Heart left ventricle (tissue), 13 donors: ENCODE results near the gene SHISA5.

ENCODE experiments used
- POLR2A ChIP-seq, 2 donors: fragments of 450-650 bp; IDR thresholded peaks; one replicate each; pipeline ENCODE4 v1.6.1; 2017; ENCODE audit warnings: antibody characterized with exemption in 2 of 2, mild to moderate bottlenecking in 2 of 2, moderate library complexity in 2 of 2
- TF ChIP-seq, protein P1 (sequence below), 12 donors: fragments of 200-600 bp; sonication (generic) in 4 of 12; IDR thresholded peaks; one replicate each; pipeline versions ENCODE4 v1.5.0 to v1.8.0; 2018 to 2022; ENCODE audit warnings: antibody characterized with exemption in 12 of 12, mild to moderate bottlenecking in 5 of 12
- donor health status: ischemic (EF 13 %, LVEDD 7.1; RV severe dilation, severe dysfunction).
- donor health status: DM: no; HTN: yes; CAD: no.
- donor health status: DM: no; HTN: no; CAD: no.
- donor health status: ischemic (EF 25% LVEDD 6.9; RV normal size, moderate dysfunction).
- donor health status: ischemic (EF 25% LVEDD 5.7; RV mildly dilated, moderate dysfunction).
- donor health status: ischemic (EF 35%, LVEDD 5.7; RV mildly dilated, moderate dysfunction).
- donor health status: nonischemic (EF 11% LVEDD 7.7; RV severe dilation, severe dysfunction).
- donor health status: DM: yes; HTN: yes; CAD: no.
- donor health status: PGD.
- donor health status: ischemic (EF 29% LVEDD 5.4; RV normal size, mild dysfunction).
- donor health status: nonischemic (EF 23%, LVEDD 6.1; RV moderate dilation, normal function).

GRCh38 chr3:48467473-48468267 is 36.3 kb downstream of the SHISA5 start:
- TF ChIP-seq, protein P1, sequence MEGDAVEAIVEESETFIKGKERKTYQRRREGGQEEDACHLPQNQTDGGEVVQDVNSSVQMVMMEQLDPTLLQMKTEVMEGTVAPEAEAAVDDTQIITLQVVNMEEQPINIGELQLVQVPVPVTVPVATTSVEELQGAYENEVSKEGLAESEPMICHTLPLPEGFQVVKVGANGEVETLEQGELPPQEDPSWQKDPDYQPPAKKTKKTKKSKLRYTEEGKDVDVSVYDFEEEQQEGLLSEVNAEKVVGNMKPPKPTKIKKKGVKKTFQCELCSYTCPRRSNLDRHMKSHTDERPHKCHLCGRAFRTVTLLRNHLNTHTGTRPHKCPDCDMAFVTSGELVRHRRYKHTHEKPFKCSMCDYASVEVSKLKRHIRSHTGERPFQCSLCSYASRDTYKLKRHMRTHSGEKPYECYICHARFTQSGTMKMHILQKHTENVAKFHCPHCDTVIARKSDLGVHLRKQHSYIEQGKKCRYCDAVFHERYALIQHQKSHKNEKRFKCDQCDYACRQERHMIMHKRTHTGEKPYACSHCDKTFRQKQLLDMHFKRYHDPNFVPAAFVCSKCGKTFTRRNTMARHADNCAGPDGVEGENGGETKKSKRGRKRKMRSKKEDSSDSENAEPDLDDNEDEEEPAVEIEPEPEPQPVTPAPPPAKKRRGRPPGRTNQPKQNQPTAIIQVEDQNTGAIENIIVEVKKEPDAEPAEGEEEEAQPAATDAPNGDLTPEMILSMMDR (IDR thresholded peaks at IDR 0.05), result no peak
- no peak for TF ChIP-seq POLR2A (IDR thresholded peaks at IDR 0.05)
